HCT116 (cell line): ENCODE measurements around the gene ASGR2. TPM values are rescaled to one million over a fixed set of nuclear protein-coding genes. Genes with fewer than 3 reads are reported as not detected.

Source experiments
- ATAC-seq: fragments of 200-7000 bp; cut with Tn5 transposase; 2 replicates; pipeline ENCODE4 v1.9.1; 2020; ENCODE audit warnings: mild to moderate bottlenecking, moderate library complexity
- BruUV-seq: library from RNA; stranded (reverse); fragments of 400-500 nt; replicated peaks from 2 replicates; lab custom pipeline; 2021; lab: Mats Ljungman, UMichigan
- CTCF ChIA-PET: fragments of 300-600 bp; sonication (Branson Sonifier 250); formaldehyde crosslinking; loops from one replicate; lab custom pipeline; 2021; ENCODE audit warnings: antibody characterized with exemption; lab: Charles Lee
- POLR2A ChIA-PET: fragments of 300-600, 350-600 bp; sonication (Branson Sonifier 250); formaldehyde crosslinking; loops from one replicate; lab custom pipeline; 2021; ENCODE audit warnings: antibody characterized with exemption; lab: Charles Lee
- RAD21 ChIA-PET, 2 experiments: fragments of 300-600 bp; sonication (Branson Sonifier 250); formaldehyde crosslinking; loops; one replicate each; lab custom pipeline; 2023; ENCODE audit warnings: low total read pairs in 2 of 2; ENCODE audit not compliant: uncharacterized antibody in 2 of 2, unreplicated experiment in 2 of 2, low non-redundant PET in 1 of 2; lab: Charles Lee
- DNase-seq: peaks from one replicate; pipeline ENCODE4 v3.0.0-alpha.2; 2010; ENCODE audit warnings: low read depth, low spot score
- H2AFZ ChIP-seq: fragments of 200-600 bp; shearing (Covaris generic), sonication (generic); 2 replicates; pipeline ENCODE4 v1.6.1; 2017; ENCODE audit warnings: low read depth, mixed run types, mixed read lengths, antibody characterized with exemption, low read length; ENCODE audit not compliant: poor library complexity, severe bottlenecking
- H3K27ac ChIP-seq: 2 replicates; pipeline ENCODE4 v1.5.1; 2012; ENCODE audit warnings: low read depth, low read length
- H3K27me3 ChIP-seq: fragments of 200-600 bp; sonication (generic); 2 replicates; pipeline ENCODE4 v1.6.1; 2016; ENCODE audit warnings: mixed run types, low read length, mixed read lengths; ENCODE audit not compliant: insufficient read depth
- H3K36me3 ChIP-seq, 2 experiments: fragments of 200-500 bp in 1 of 2; fragments of 200-600 bp in 1 of 2; sonication (Bioruptor generic) in 1 of 2; sonication (generic) in 1 of 2; 2 replicates each; pipeline versions ENCODE4 v1.5.1 to v1.6.1; 2014 to 2016; ENCODE audit warnings: low read length in 2 of 2, inconsistent platforms in 1 of 2, mixed read lengths in 1 of 2, mixed run types in 1 of 2; ENCODE audit not compliant: insufficient read depth in 2 of 2, control insufficient read depth in 1 of 2
- H3K4me1 ChIP-seq, 2 experiments: fragments of 200-600 bp in 1 of 2; sonication (generic) in 1 of 2; 2 replicates each; pipeline versions ENCODE4 v1.5.1 to v1.6.1; 2012 to 2017; ENCODE audit warnings: low read length in 2 of 2, inconsistent platforms in 1 of 2, mild to moderate bottlenecking in 1 of 2, mixed read lengths in 1 of 2, mixed run types in 1 of 2, moderate library complexity in 1 of 2; ENCODE audit not compliant: insufficient read depth in 2 of 2, control insufficient read depth in 1 of 2
- H3K4me2 ChIP-seq: fragments of 200-600 bp; sonication (generic); 2 replicates; pipeline ENCODE4 v1.6.1; 2017; ENCODE audit warnings: mixed run types, low read length, mixed read lengths
- H3K4me3 ChIP-seq, 2 experiments: fragments of 200-600 bp in 1 of 2; sonication (generic) in 1 of 2; replicated peaks in 1 of 2; 2 replicates each; pipeline ENCODE4 v1.5.1; 2011 to 2016; ENCODE audit warnings: low read length in 2 of 2, control low read depth in 1 of 2, low read depth in 1 of 2, mild to moderate bottlenecking in 1 of 2, mixed read lengths in 1 of 2, mixed run types in 1 of 2
- H3K79me2 ChIP-seq: fragments of 200-600 bp; sonication (generic); 2 replicates; pipeline ENCODE4 v1.6.1; 2017; ENCODE audit warnings: mild to moderate bottlenecking, mixed run types, low read length, moderate library complexity, mixed read lengths; ENCODE audit not compliant: insufficient read depth
- H3K9ac ChIP-seq: fragments of 200-600 bp; sonication (generic); 2 replicates; pipeline ENCODE4 v1.6.1; 2016; ENCODE audit warnings: low read length, mixed read lengths
- H3K9me2 ChIP-seq: fragments of 200-600 bp; sonication (generic), shearing (Covaris generic); 2 replicates; pipeline ENCODE4 v1.6.1; 2017; ENCODE audit warnings: mixed run types, mild to moderate bottlenecking, moderate library complexity; ENCODE audit not compliant: insufficient read depth
- H3K9me3 ChIP-seq, 2 experiments: fragments of 200-500 bp in 1 of 2; fragments of 200-600 bp in 1 of 2; sonication (Bioruptor generic) in 1 of 2; sonication (generic) in 1 of 2; 2 replicates each; pipeline ENCODE4 v1.6.1; 2014 to 2017; ENCODE audit warnings: low read length in 2 of 2, mixed read lengths in 2 of 2, inconsistent platforms in 1 of 2, low read depth in 1 of 2, mild to moderate bottlenecking in 1 of 2, mixed run types in 1 of 2, moderate library complexity in 1 of 2; ENCODE audit not compliant: control insufficient read depth in 1 of 2, insufficient read depth in 1 of 2
- H4K20me1 ChIP-seq: fragments of 200-600 bp; sonication (generic), shearing (Covaris generic); 2 replicates; pipeline ENCODE4 v1.6.1; 2017; ENCODE audit warnings: mixed run types, mild to moderate bottlenecking, moderate library complexity; ENCODE audit not compliant: insufficient read depth
- ATF3 ChIP-seq: IDR thresholded peaks from 2 replicates; pipeline ENCODE4 v1.6.1; 2012
- CBX3 ChIP-seq: IDR thresholded peaks from 2 replicates; pipeline ENCODE4 v1.6.1; 2012; ENCODE audit warnings: low read depth
- CEBPB ChIP-seq: IDR thresholded peaks from 2 replicates; pipeline ENCODE4 v1.6.1; 2012; ENCODE audit warnings: low read depth
- EGR1 ChIP-seq: IDR thresholded peaks from 2 replicates; pipeline ENCODE4 v1.6.1; 2012; ENCODE audit warnings: low read depth
- ELF1 ChIP-seq: IDR thresholded peaks from 2 replicates; pipeline ENCODE4 v1.6.1; 2012; ENCODE audit warnings: low read depth, borderline replicate concordance
- EZH2phosphoT487 ChIP-seq: fragments of 200-600 bp; IDR thresholded peaks from 2 replicates; pipeline ENCODE4 v1.6.1; 2018; ENCODE audit warnings: antibody characterized with exemption, borderline replicate concordance
- JUND ChIP-seq: IDR thresholded peaks from 2 replicates; pipeline ENCODE4 v1.6.1; 2012
- POLR2AphosphoS5 ChIP-seq: IDR thresholded peaks from 2 replicates; pipeline ENCODE4 v1.6.1; 2011; ENCODE audit warnings: mild to moderate bottlenecking, low read depth, low read length, moderate library complexity
- RAD21 ChIP-seq: IDR thresholded peaks from 2 replicates; pipeline ENCODE4 v1.6.1; 2012; ENCODE audit warnings: low read depth, mild to moderate bottlenecking
- SIN3A ChIP-seq: IDR thresholded peaks from 2 replicates; pipeline ENCODE4 v1.6.1; 2012; ENCODE audit warnings: low read depth
- SP1 ChIP-seq: IDR thresholded peaks from 2 replicates; pipeline ENCODE4 v1.6.1; 2012; ENCODE audit warnings: low read depth
- SRF ChIP-seq: IDR thresholded peaks from 2 replicates; pipeline ENCODE4 v1.6.1; 2012; ENCODE audit warnings: low read depth
- TCF7L2 ChIP-seq: IDR thresholded peaks from 2 replicates; pipeline ENCODE4 v1.7.0; 2011; ENCODE audit warnings: borderline replicate concordance, inconsistent platforms; ENCODE audit not compliant: insufficient read depth, insufficient read length; ENCODE audit errors: extremely low read depth
- ZBTB33 ChIP-seq: IDR thresholded peaks from 2 replicates; pipeline ENCODE4 v1.6.1; 2011; ENCODE audit warnings: mild to moderate bottlenecking, low read length, moderate library complexity; ENCODE audit not compliant: insufficient replicate concordance; ENCODE audit errors: extremely low read depth
- ZFX ChIP-seq: fragments of 450-650 bp; IDR thresholded peaks from 2 replicates; pipeline ENCODE4 v1.6.1; 2017
- intact Hi-C: fragments of 100-400 bp; cut with micrococcal nuclease; formaldehyde crosslinking; loops from 2 replicates; pipeline ENCODE4 v1.10.0; 2022
- total RNA-seq: library from RNA; stranded (reverse); gene quantifications from one replicate; pipeline ENCODE4 v1.2.1, GENCODE V29; 2021; ENCODE audit not compliant: unreplicated experiment
- TF ChIP-seq, protein P1 (sequence below): IDR thresholded peaks from 2 replicates; pipeline ENCODE4 v1.6.1; 2012
- TF ChIP-seq, protein P2 (sequence below): IDR thresholded peaks from 2 replicates; pipeline ENCODE4 v1.6.1; 2012; ENCODE audit warnings: low read depth

The ASGR2 gene
- total RNA-seq, 1 experiment from 2014 or later = 0.32 TPM

- TF ChIP-seq ELF1 (no peak), SRF (no peak), CEBPB (no peak), SIN3A (no peak), ZFX (no peak), ZBTB33 (no peak), EGR1 (no peak), RAD21 (no peak), SP1 (no peak), CBX3 (no peak), TCF7L2 (no peak), EZH2phosphoT487 (no peak), POLR2AphosphoS5 (no peak), JUND (no peak), ATF3 (no peak)
- TF ChIP-seq, protein P1, sequence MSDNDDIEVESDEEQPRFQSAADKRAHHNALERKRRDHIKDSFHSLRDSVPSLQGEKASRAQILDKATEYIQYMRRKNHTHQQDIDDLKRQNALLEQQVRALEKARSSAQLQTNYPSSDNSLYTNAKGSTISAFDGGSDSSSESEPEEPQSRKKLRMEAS = no peak
- TF ChIP-seq, protein P2, sequence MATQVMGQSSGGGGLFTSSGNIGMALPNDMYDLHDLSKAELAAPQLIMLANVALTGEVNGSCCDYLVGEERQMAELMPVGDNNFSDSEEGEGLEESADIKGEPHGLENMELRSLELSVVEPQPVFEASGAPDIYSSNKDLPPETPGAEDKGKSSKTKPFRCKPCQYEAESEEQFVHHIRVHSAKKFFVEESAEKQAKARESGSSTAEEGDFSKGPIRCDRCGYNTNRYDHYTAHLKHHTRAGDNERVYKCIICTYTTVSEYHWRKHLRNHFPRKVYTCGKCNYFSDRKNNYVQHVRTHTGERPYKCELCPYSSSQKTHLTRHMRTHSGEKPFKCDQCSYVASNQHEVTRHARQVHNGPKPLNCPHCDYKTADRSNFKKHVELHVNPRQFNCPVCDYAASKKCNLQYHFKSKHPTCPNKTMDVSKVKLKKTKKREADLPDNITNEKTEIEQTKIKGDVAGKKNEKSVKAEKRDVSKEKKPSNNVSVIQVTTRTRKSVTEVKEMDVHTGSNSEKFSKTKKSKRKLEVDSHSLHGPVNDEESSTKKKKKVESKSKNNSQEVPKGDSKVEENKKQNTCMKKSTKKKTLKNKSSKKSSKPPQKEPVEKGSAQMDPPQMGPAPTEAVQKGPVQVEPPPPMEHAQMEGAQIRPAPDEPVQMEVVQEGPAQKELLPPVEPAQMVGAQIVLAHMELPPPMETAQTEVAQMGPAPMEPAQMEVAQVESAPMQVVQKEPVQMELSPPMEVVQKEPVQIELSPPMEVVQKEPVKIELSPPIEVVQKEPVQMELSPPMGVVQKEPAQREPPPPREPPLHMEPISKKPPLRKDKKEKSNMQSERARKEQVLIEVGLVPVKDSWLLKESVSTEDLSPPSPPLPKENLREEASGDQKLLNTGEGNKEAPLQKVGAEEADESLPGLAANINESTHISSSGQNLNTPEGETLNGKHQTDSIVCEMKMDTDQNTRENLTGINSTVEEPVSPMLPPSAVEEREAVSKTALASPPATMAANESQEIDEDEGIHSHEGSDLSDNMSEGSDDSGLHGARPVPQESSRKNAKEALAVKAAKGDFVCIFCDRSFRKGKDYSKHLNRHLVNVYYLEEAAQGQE = no peak
- POLR2A ChIA-PET = no interaction called here
- no TSS peak for BruUV-seq
Observed at GRCh38 chr17:7083592-7083991, 31.0 kb downstream of the ASGR2 start.

More at GRCh38 chr17:7083592-7083991, 31.0 kb downstream of the ASGR2 start:
- Histone ChIP-seq H4K20me1 (no peaks in the 10 kb centered on the region), H3K27ac (no peak overlapping the region), H3K79me2 (no peaks in the 10 kb centered on the region), H3K27me3 (no peaks in the 10 kb centered on the region), H3K36me3 (no peaks in the 10 kb centered on the region), H3K4me1 (no peaks in the 10 kb centered on the region), H2AFZ (no peak overlapping the region), H3K9me3 (no peaks in the 10 kb centered on the region), H3K9me2 (no peaks in the 10 kb centered on the region), H3K4me2 (no peak overlapping the region), H3K9ac (no peak overlapping the region), H3K4me3 (no peak overlapping the region)
- ChIA-PET CTCF (no interaction called here), RAD21 (no interaction called here)
- ATAC-seq = no peak
- intact Hi-C loops = no loop called here
- DNase-seq = no peak
